ENCODE data around the gene ALG3. TPM values are rescaled to one million over a fixed set of nuclear protein-coding genes. Genes with fewer than 3 reads are reported as not detected.

Gene ALG3
- total RNA-seq, 1 experiment from 2014 or later = 95.1 TPM

- Histone ChIP-seq H3K27ac (no peak overlapping the region), H3K4me3 (no peak overlapping the region; the same call in 1 of the 2 replicates), H3F3A (ENCODE audit: insufficient read depth, low read depth) (peaks cover 23% of the 10 kb centered on the region; the same call in 1 of the 2 replicates), H3K4me2 (peak overlapping the region; percentile 97; the same call in 1 of the 2 replicates), H3K4me1 (replicated peaks; ENCODE audit: insufficient read depth) (peaks cover 17% of the 10 kb centered on the region), H2AFZ (no peak overlapping the region), H3K27me3 (ENCODE audit: insufficient read depth, low read depth) (peaks cover 53% of the 10 kb centered on the region), H3K9me3 (ENCODE audit: insufficient read depth, low read depth) (no peaks in the 10 kb centered on the region), H3K79me2 (ENCODE audit: low read depth) (no peaks in the 10 kb centered on the region), H3K9me2 (ENCODE audit: insufficient read depth) (no peaks in the 10 kb centered on the region), H3K36me3 (ENCODE audit: low read depth) (no peaks in the 10 kb centered on the region), H4K20me1 (ENCODE audit: insufficient read depth) (no peaks in the 10 kb centered on the region)
- peak in 1 of 2 experiments; percentile 38 for DNase-seq
- TF ChIP-seq EZH2 (IDR thresholded peaks at IDR 0.05; ENCODE audit: low read depth) = no peak
- TF ChIP-seq CTCF (conservative IDR thresholded peaks at IDR 0.05) = no peak
- no TSS peak for BruUV-seq (replicated peaks)
- intact Hi-C loops (cut with micrococcal nuclease; ENCODE audit: unreplicated experiment) = no loop called here
- ChIA-PET POLR2A (ENCODE audit: unreplicated experiment) (no interaction called here), CTCF (interaction anchor here (0.6 to 0.7 kb wide), 2 partner anchors 144 to 145 kb away, joined by 5 to 6 read pairs; no protein-coding TSS in a partner anchor)
Observed at GRCh38 chr3:184230603-184231528, 17.9 kb downstream of the ALG3 start.

- H3K27ac ChIP-seq = no peak overlapping the region
- no peak for TF ChIP-seq CTCF (conservative IDR thresholded peaks at IDR 0.05)
- peak; percentile 64; the same call in 1 of the 2 replicates for TF ChIP-seq EZH2 (IDR thresholded peaks at IDR 0.05; ENCODE audit: low read depth)
- peaks cover 23% of the 10 kb centered on the region; the same call in 1 of the 2 replicates for H3F3A ChIP-seq (ENCODE audit: insufficient read depth, low read depth)
- POLR2A ChIA-PET (ENCODE audit: unreplicated experiment) = interaction anchor here (0.6 kb wide), 1 partner anchor 44 kb away, joined by 3 read pairs; the partner anchor contains the start of gene ABCF3
- no TSS peak for BruUV-seq (replicated peaks)
- H3K79me2 ChIP-seq (ENCODE audit: low read depth) = no peaks in the 10 kb centered on the region
- peaks cover 61% of the 10 kb centered on the region for H3K27me3 ChIP-seq (ENCODE audit: insufficient read depth, low read depth)
- CTCF ChIA-PET = interaction anchor here (0.6 to 0.7 kb wide), 2 partner anchors 145 to 146 kb away, joined by 5 to 6 read pairs; no protein-coding TSS in a partner anchor
- no peak for DNase-seq
- H2AFZ ChIP-seq = peak overlapping the region; percentile 79
- H3K4me2 ChIP-seq = peak overlapping the region; percentile 97
- intact Hi-C loops (cut with micrococcal nuclease; ENCODE audit: unreplicated experiment) = no loop called here
- no peaks in the 10 kb centered on the region for H3K9me2 ChIP-seq (ENCODE audit: insufficient read depth)
- H3K4me1 ChIP-seq (replicated peaks; ENCODE audit: insufficient read depth) = peaks cover 17% of the 10 kb centered on the region
- peak overlapping the region; percentile 70 for H3K4me3 ChIP-seq
- H3K36me3 ChIP-seq (ENCODE audit: low read depth) = no peaks in the 10 kb centered on the region
- no peaks in the 10 kb centered on the region for H4K20me1 ChIP-seq (ENCODE audit: insufficient read depth)
- H3K9me3 ChIP-seq (ENCODE audit: insufficient read depth, low read depth) = no peaks in the 10 kb centered on the region
Observed at GRCh38 chr3:184230081-184230602, 18.6 kb downstream of the ALG3 start.

GRCh38 chr3:184229394-184230080 lies 19.2 kb downstream of the ALG3 start, which contains the start of gene VWA5B2:
Gene VWA5B2, plus strand, starts transcription at chr3:184229585. Its CDS starts 944 bp downstream, at chr3:184230529.
- POLR2A ChIA-PET (ENCODE audit: unreplicated experiment) = interaction anchor here (0.6 kb wide), 1 partner anchor 44 kb away, joined by 3 read pairs; the partner anchor contains the start of gene ABCF3
- Histone ChIP-seq H3K4me2 (peak within 1 kb of the TSS; percentile 97), H3K27ac (no peak within 1 kb of the TSS)

More at GRCh38 chr3:184229394-184230080, 19.2 kb downstream of the ALG3 start, which contains the start of gene VWA5B2:
- Histone ChIP-seq H2AFZ (peak within 1 kb of the TSS; percentile 79), H3K27me3 (ENCODE audit: insufficient read depth, low read depth) (peaks cover 62% of the 10 kb centered on the region), H3K9me3 (ENCODE audit: insufficient read depth, low read depth) (no peaks in the 10 kb centered on the region), H3F3A (ENCODE audit: insufficient read depth, low read depth) (peaks cover 23% of the 10 kb centered on the region; the same call in 1 of the 2 replicates), H4K20me1 (ENCODE audit: insufficient read depth) (no peaks in the 10 kb centered on the region), H3K4me1 (replicated peaks; ENCODE audit: insufficient read depth) (peaks cover 15% of the 10 kb centered on the region), H3K4me3 (peak within 1 kb of the TSS; percentile 70), H3K79me2 (ENCODE audit: low read depth) (no peaks in the 10 kb centered on the region), H3K9me2 (ENCODE audit: insufficient read depth) (no peaks in the 10 kb centered on the region), H3K36me3 (ENCODE audit: low read depth) (no peaks in the 10 kb centered on the region)
- CTCF ChIA-PET = interaction anchor here (0.6 kb wide), 1 partner anchor 31 kb away, joined by 5 read pairs; no protein-coding TSS in a partner anchor
- TF ChIP-seq EZH2 (IDR thresholded peaks at IDR 0.05; ENCODE audit: low read depth) = peak; percentile 100
- TF ChIP-seq CTCF (conservative IDR thresholded peaks at IDR 0.05) = peak; percentile 29; the same call in 1 of the 2 replicates
- DNase-seq = peak; percentile 60 to 87
- no TSS peak for BruUV-seq (replicated peaks)
- intact Hi-C loops (cut with micrococcal nuclease; ENCODE audit: unreplicated experiment) = no loop called here
